ENCODE data around the gene ANKH. TPM values are rescaled to one million over a fixed set of nuclear protein-coding genes. Genes with fewer than 3 reads are reported as not detected.

ANKH gene
- total RNA-seq, 1 experiment from 2014 or later: 13.9 TPM

- H3K4me1 ChIP-seq (ENCODE audit: insufficient read depth, low read length, poor library complexity, severe bottlenecking): no peaks in the 10 kb centered on the region
- H3K27ac ChIP-seq (ENCODE audit: low read depth, low read length, poor library complexity, severe bottlenecking): no peak overlapping the region
- H3K4me3 ChIP-seq (ENCODE audit: low read depth, low read length, poor library complexity, severe bottlenecking): no peak overlapping the region
- no peak for TF ChIP-seq EZH2 (IDR thresholded peaks at IDR 0.05; ENCODE audit: borderline replicate concordance, low read depth, low read length, poor library complexity, severe bottlenecking)
- TF ChIP-seq, protein P1, sequence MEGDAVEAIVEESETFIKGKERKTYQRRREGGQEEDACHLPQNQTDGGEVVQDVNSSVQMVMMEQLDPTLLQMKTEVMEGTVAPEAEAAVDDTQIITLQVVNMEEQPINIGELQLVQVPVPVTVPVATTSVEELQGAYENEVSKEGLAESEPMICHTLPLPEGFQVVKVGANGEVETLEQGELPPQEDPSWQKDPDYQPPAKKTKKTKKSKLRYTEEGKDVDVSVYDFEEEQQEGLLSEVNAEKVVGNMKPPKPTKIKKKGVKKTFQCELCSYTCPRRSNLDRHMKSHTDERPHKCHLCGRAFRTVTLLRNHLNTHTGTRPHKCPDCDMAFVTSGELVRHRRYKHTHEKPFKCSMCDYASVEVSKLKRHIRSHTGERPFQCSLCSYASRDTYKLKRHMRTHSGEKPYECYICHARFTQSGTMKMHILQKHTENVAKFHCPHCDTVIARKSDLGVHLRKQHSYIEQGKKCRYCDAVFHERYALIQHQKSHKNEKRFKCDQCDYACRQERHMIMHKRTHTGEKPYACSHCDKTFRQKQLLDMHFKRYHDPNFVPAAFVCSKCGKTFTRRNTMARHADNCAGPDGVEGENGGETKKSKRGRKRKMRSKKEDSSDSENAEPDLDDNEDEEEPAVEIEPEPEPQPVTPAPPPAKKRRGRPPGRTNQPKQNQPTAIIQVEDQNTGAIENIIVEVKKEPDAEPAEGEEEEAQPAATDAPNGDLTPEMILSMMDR (conservative IDR thresholded peaks at IDR 0.05; ENCODE audit: low read depth, low read length): no peak
- H3K27me3 ChIP-seq (replicated peaks; ENCODE audit: insufficient read depth, low read depth, low read length, poor library complexity): no peaks in the 10 kb centered on the region
- H3K36me3 ChIP-seq (ENCODE audit: insufficient read depth, low read length, poor library complexity, severe bottlenecking): peaks cover 3% of the 10 kb centered on the region
- intact Hi-C loops (cut with micrococcal nuclease; ENCODE audit: unreplicated experiment): no loop called here
- ChIA-PET POLR2A (ENCODE audit: low non-redundant PET) (no interaction called here), CTCF (no interaction called here)
- no TSS peak for BruUV-seq (replicated peaks)
- no peak for DNase-seq (ENCODE audit: low spot score)
- no peaks in the 10 kb centered on the region for H3K9me3 ChIP-seq (ENCODE audit: low read depth, low read length, poor library complexity, severe bottlenecking)
Measured at GRCh38 chr5:14708551-14708950, 163.0 kb downstream of the ANKH start.

DNA sequence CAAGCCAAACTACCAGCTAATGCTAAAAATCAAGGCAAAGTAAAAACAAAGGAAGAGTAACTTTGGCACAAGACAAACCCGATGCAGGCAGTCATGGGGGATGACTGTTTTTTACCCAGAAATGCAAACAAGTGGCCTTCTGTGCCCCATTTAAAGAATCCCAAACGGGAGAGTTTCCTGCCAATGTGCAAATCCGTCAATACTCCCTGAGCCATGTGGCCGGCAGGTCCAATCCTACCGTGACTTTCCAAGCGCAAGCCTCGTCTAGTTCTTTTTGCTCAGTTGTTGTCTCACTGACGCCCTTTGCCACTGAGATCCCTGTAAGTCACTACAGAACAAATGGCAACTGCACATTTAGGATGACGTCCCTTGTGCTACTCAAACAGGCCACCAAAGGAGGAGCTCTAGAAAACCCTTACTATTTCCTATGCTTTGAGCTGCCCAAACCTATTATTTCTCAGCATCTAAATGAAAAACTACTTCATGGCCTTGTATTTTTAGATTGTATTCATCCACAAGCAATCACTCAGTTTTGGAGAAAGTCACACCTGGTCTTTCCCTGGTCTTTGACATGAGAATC is 163.7 kb downstream of the ANKH start:
- peaks cover 3% of the 10 kb centered on the region for H3K36me3 ChIP-seq (ENCODE audit: insufficient read depth, low read length, poor library complexity, severe bottlenecking)
- DNase-seq (ENCODE audit: low spot score): no peak
- BruUV-seq (replicated peaks): no TSS peak
- TF ChIP-seq EZH2 (IDR thresholded peaks at IDR 0.05; ENCODE audit: borderline replicate concordance, low read depth, low read length, poor library complexity, severe bottlenecking): no peak
- TF ChIP-seq, protein P1 (conservative IDR thresholded peaks at IDR 0.05; ENCODE audit: low read depth, low read length): no peak
- H3K27me3 ChIP-seq (replicated peaks; ENCODE audit: insufficient read depth, low read depth, low read length, poor library complexity): no peaks in the 10 kb centered on the region
- no peak overlapping the region for H3K4me3 ChIP-seq (ENCODE audit: low read depth, low read length, poor library complexity, severe bottlenecking)
- H3K4me1 ChIP-seq (ENCODE audit: insufficient read depth, low read length, poor library complexity, severe bottlenecking): no peaks in the 10 kb centered on the region
- POLR2A ChIA-PET (ENCODE audit: low non-redundant PET): no interaction called here
- intact Hi-C loops (cut with micrococcal nuclease; ENCODE audit: unreplicated experiment): no loop called here
- H3K27ac ChIP-seq (ENCODE audit: low read depth, low read length, poor library complexity, severe bottlenecking): no peak overlapping the region
- CTCF ChIA-PET: no interaction called here
- no peaks in the 10 kb centered on the region for H3K9me3 ChIP-seq (ENCODE audit: low read depth, low read length, poor library complexity, severe bottlenecking)

GRCh38 chr5:14706615-14707021 is 165.0 kb downstream of the ANKH start:
- intact Hi-C loops (cut with micrococcal nuclease; ENCODE audit: unreplicated experiment): no loop called here
- no TSS peak for BruUV-seq (replicated peaks)
- H3K27me3 ChIP-seq (replicated peaks; ENCODE audit: insufficient read depth, low read depth, low read length, poor library complexity): no peaks in the 10 kb centered on the region
- no peaks in the 10 kb centered on the region for H3K4me1 ChIP-seq (ENCODE audit: insufficient read depth, low read length, poor library complexity, severe bottlenecking)
- no peaks in the 10 kb centered on the region for H3K9me3 ChIP-seq (ENCODE audit: low read depth, low read length, poor library complexity, severe bottlenecking)
- H3K36me3 ChIP-seq (ENCODE audit: insufficient read depth, low read length, poor library complexity, severe bottlenecking): peaks cover 3% of the 10 kb centered on the region
- POLR2A ChIA-PET (ENCODE audit: low non-redundant PET): no interaction called here
- no peak for DNase-seq (ENCODE audit: low spot score)
- no peak overlapping the region for H3K27ac ChIP-seq (ENCODE audit: low read depth, low read length, poor library complexity, severe bottlenecking)
- no peak overlapping the region for H3K4me3 ChIP-seq (ENCODE audit: low read depth, low read length, poor library complexity, severe bottlenecking)
- CTCF ChIA-PET: no interaction called here
- TF ChIP-seq EZH2 (IDR thresholded peaks at IDR 0.05; ENCODE audit: borderline replicate concordance, low read depth, low read length, poor library complexity, severe bottlenecking): no peak
- TF ChIP-seq, protein P1 (conservative IDR thresholded peaks at IDR 0.05; ENCODE audit: low read depth, low read length): no peak
